Left renal pelvis (tissue), 4 donors: ENCODE data around the gene CYRIA. TPM values are rescaled to one million over a fixed set of nuclear protein-coding genes. Genes with fewer than 3 reads are reported as not detected.

Source experiments
- DNase-seq, 4 donors: peaks; one replicate each; pipeline ENCODE4 v3.0.0-alpha.2; 2013; ENCODE audit warnings: low read depth in 4 of 4, low spot score in 3 of 4
- polyA plus RNA-seq, 4 donors: library from polyadenylated mRNA; unstranded; fragments of 120-200 nt; gene quantifications; one replicate each; pipeline ENCODE4 v1.2.1, GENCODE V29; 2013; ENCODE audit not compliant: insufficient read length in 4 of 4

Gene CYRIA
- 1 to 10 TPM; 2.8 to 3.7 (median 3.2) TPM for polyA plus RNA-seq

- no peak for DNase-seq
Observed at GRCh38 chr2:16665748-16666448, at the start of gene CYRIA. Gene CYRIA (minus strand): TSS chr2:16665834. CDS start chr2:16588119, 77,715 bp downstream.

GRCh38 chr2:16713011-16713423 lies 47.4 kb upstream of the CYRIA start:
- no peak for DNase-seq

- no peak for DNase-seq
Observed at GRCh38 chr2:16709769-16710168, 44.1 kb upstream of the CYRIA start.

- DNase-seq, result no peak
Observed at GRCh38 chr2:16708173-16708572, 42.5 kb upstream of the CYRIA start.

- DNase-seq, result no peak
Observed at GRCh38 chr2:16707014-16707623, 41.5 kb upstream of the CYRIA start.

- DNase-seq, result no peak
Observed at GRCh38 chr2:16700551-16701259, 35.1 kb upstream of the CYRIA start.

GRCh38 chr2:16693854-16694253 lies 28.2 kb upstream of the CYRIA start:
- no peak for DNase-seq

- DNase-seq, result no peak
Observed at GRCh38 chr2:16691261-16691660, 25.6 kb upstream of the CYRIA start.

GRCh38 chr2:16687955-16688354 lies 22.3 kb upstream of the CYRIA start:
- no peak for DNase-seq

- no peak for DNase-seq
Observed at GRCh38 chr2:16687222-16687621, 21.6 kb upstream of the CYRIA start.

- no peak for DNase-seq
Observed at GRCh38 chr2:16686641-16687040, 21.0 kb upstream of the CYRIA start.

GRCh38 chr2:16685340-16685715 lies 19.7 kb upstream of the CYRIA start:
- DNase-seq, result no peak

GRCh38 chr2:16684676-16685339 lies 19.2 kb upstream of the CYRIA start:
- DNase-seq, result no peak

- no peak for DNase-seq
Observed at GRCh38 chr2:16683576-16683975, 17.9 kb upstream of the CYRIA start.

GRCh38 chr2:16682431-16683118 lies 16.9 kb upstream of the CYRIA start:
- no peak for DNase-seq

GRCh38 chr2:16680781-16681180 lies 15.1 kb upstream of the CYRIA start:
- DNase-seq, result no peak

- no peak for DNase-seq
Observed at GRCh38 chr2:16680304-16680703, 14.7 kb upstream of the CYRIA start.

GRCh38 chr2:16678964-16679363 lies 13.3 kb upstream of the CYRIA start:
- DNase-seq, result no peak

GRCh38 chr2:16677875-16678274 lies 12.2 kb upstream of the CYRIA start:
- DNase-seq, result no peak

- DNase-seq, result no peak
Observed at GRCh38 chr2:16675781-16676180, 10.1 kb upstream of the CYRIA start.

- no peak for DNase-seq
Observed at GRCh38 chr2:16674154-16674553, 8.5 kb upstream of the CYRIA start.
